B cell (primary cell): ENCODE data around the gene G6PD. TPM values are rescaled to one million over a fixed set of nuclear protein-coding genes. Genes with fewer than 3 reads are reported as not detected.
"Not testable (repeated sequence)": the region's sequence is repeated elsewhere in the genome, so short reads cannot be mapped to it uniquely, and the experiment has no call there.

Experiments used
- ATAC-seq: fragments of 200-7000 bp; cut with Tn5 transposase; one replicate; pipeline ENCODE4 v1.10.0; 2021; ENCODE audit warnings: low read depth, mild to moderate bottlenecking, moderate number of reproducible peaks, moderate library complexity
- CTCF ChIA-PET: fragments of 350-600 bp; sonication (Branson Sonifier 250); formaldehyde crosslinking; loops from one replicate; lab custom pipeline; 2021; ENCODE audit warnings: antibody characterized with exemption, inconsistent platforms; lab: Charles Lee
- POLR2A ChIA-PET: fragments of 350-600 bp; sonication (Branson Sonifier 250); formaldehyde crosslinking; loops from one replicate; lab custom pipeline; 2021; ENCODE audit warnings: antibody characterized with exemption; lab: Charles Lee
- DNase-seq: peaks from one replicate; pipeline ENCODE4 v3.0.0; 2013
- H2AFZ ChIP-seq: 2 replicates; pipeline ENCODE4 v1.6.1; 2012; ENCODE audit warnings: mild to moderate bottlenecking, low read depth, low read length; ENCODE audit not compliant: insufficient read depth, poor library complexity, severe bottlenecking
- H3K27ac ChIP-seq, 2 donors: 1 replicate in 1 of 2; 2 replicates in 1 of 2; pipeline ENCODE4 v1.5.1; 2012 to 2013; ENCODE audit warnings: low read length in 2 of 2, mild to moderate bottlenecking in 2 of 2, moderate library complexity in 1 of 2
- H3K27me3 ChIP-seq, 4 experiments: fragments of 200-600 bp in 1 of 4; sonication (generic) in 1 of 4; replicated peaks in 1 of 4; 1 replicate in 2 of 4; 2 replicates in 2 of 4; pipeline versions ENCODE4 v1.6.1 to v1.7.0; 2013 to 2016; ENCODE audit warnings: low read length in 3 of 4, mild to moderate bottlenecking in 2 of 4, mixed read lengths in 1 of 4, moderate library complexity in 1 of 4; ENCODE audit not compliant: insufficient read depth in 4 of 4, control insufficient read depth in 3 of 4; ENCODE audit errors: control extremely low read depth in 1 of 4
- H3K36me3 ChIP-seq, 2 experiments: replicated peaks in 1 of 2; 1 replicate in 1 of 2; 2 replicates in 1 of 2; pipeline versions ENCODE4 v1.6.1 to v1.7.1; 2013; ENCODE audit warnings: low read length in 1 of 2; ENCODE audit not compliant: insufficient read depth in 2 of 2, control insufficient read depth in 1 of 2; ENCODE audit errors: control extremely low read depth in 1 of 2, extremely low read depth in 1 of 2
- H3K4me1 ChIP-seq, 2 donors: fragments of 200-600 bp in 1 of 2; sonication (generic) in 1 of 2; 1 replicate in 1 of 2; 2 replicates in 1 of 2; pipeline versions ENCODE4 v1.5.1 to v1.6.1; 2013 to 2017; ENCODE audit warnings: low read length in 2 of 2; ENCODE audit not compliant: control insufficient read depth in 2 of 2, insufficient read depth in 2 of 2
- H3K4me2 ChIP-seq: replicated peaks from 2 replicates; pipeline ENCODE3; 2012; ENCODE audit warnings: mild to moderate bottlenecking, low read depth, low read length; ENCODE audit not compliant: poor library complexity, severe bottlenecking
- H3K4me3 ChIP-seq, 5 experiments: fragments of 200-600 bp in 1 of 5; sonication (generic) in 1 of 5; 1 replicate in 3 of 5; 2 replicates in 2 of 5; pipeline versions ENCODE4 v1.5.1 to v1.7.0; 2011 to 2016; ENCODE audit warnings: low read length in 4 of 5, mild to moderate bottlenecking in 4 of 5, low read depth in 2 of 5, control low read depth in 1 of 5, moderate library complexity in 1 of 5; ENCODE audit not compliant: insufficient read depth in 1 of 5; ENCODE audit errors: control extremely low read depth in 1 of 5, extremely low read depth in 1 of 5
- H3K79me2 ChIP-seq: fragments of 200-600 bp; sonication (generic); one replicate; pipeline ENCODE4 v1.6.0; 2016; ENCODE audit warnings: low read length; ENCODE audit not compliant: control insufficient read depth, insufficient read depth
- H3K9ac ChIP-seq: fragments of 200-600 bp; sonication (generic); 2 replicates; pipeline ENCODE4 v1.6.1; 2017; ENCODE audit warnings: mild to moderate bottlenecking, low read length, moderate library complexity
- H3K9me3 ChIP-seq, 3 donors: one replicate each; pipeline versions ENCODE4 v1.6.1 to v1.7.1; 2013; ENCODE audit warnings: low read length in 2 of 3; ENCODE audit not compliant: control insufficient read depth in 2 of 3, insufficient read depth in 1 of 3; ENCODE audit errors: control extremely low read depth in 1 of 3
- H4K20me1 ChIP-seq: 2 replicates; pipeline ENCODE4 v1.6.0; 2012; ENCODE audit warnings: mild to moderate bottlenecking, low read length; ENCODE audit not compliant: insufficient read depth, control insufficient read depth, poor library complexity, severe bottlenecking
- H3K27ac Mint-ChIP-seq: one replicate; pipeline ENCODE4 v1.8.0; 2021; ENCODE audit warnings: mixed read lengths
- H3K27me3 Mint-ChIP-seq: one replicate; pipeline ENCODE4 v1.8.0; 2021; ENCODE audit warnings: mixed read lengths
- H3K4me1 Mint-ChIP-seq: one replicate; pipeline ENCODE4 v1.8.0; 2021; ENCODE audit warnings: mixed read lengths
- H3K4me3 Mint-ChIP-seq: one replicate; pipeline ENCODE4 v1.8.0; 2021; ENCODE audit warnings: mixed read lengths
- H3K9me3 Mint-ChIP-seq: one replicate; pipeline ENCODE4 v1.8.0; 2022; ENCODE audit warnings: mixed read lengths; ENCODE audit not compliant: insufficient read depth
- CTCF ChIP-seq: fragments of 200-600 bp; IDR thresholded peaks from one replicate; pipeline ENCODE4 v1.8.0; 2022; ENCODE audit warnings: antibody characterized with exemption, mild to moderate bottlenecking
- EZH2 ChIP-seq: IDR thresholded peaks from 2 replicates; pipeline ENCODE4 v1.6.1; 2012; ENCODE audit warnings: borderline replicate concordance, low read depth, mild to moderate bottlenecking, moderate library complexity, low read length; ENCODE audit not compliant: insufficient read depth, poor library complexity, severe bottlenecking
- WGBS: methylation state at CpG from one replicate; pipeline ENCODE4 v1.1.5; 2013; ENCODE audit warnings: missing lambda C conversion rate; ENCODE audit not compliant: insufficient coverage; 5-methylcytosine and 5-hydroxymethylcytosine counted together
- intact Hi-C: fragments of 100-400 bp; cut with micrococcal nuclease; formaldehyde crosslinking; loops from one replicate; pipeline ENCODE4 v1.10.0; 2022
- polyA plus RNA-seq: library from polyadenylated mRNA; depleted of rRNA; stranded (reverse); fragments of >200 nt; gene quantifications from 2 replicates; pipeline ENCODE4 v1.2.3, GENCODE V29; 2012
- total RNA-seq, 2 donors: library from RNA; stranded (reverse); fragments of 120-200 nt in 1 of 2; gene quantifications; 1 replicate in 1 of 2; 2 replicates in 1 of 2; pipeline versions ENCODE4 v1.2.3 to v1.2.4, GENCODE V29; 2013 to 2022

Gene G6PD
- total and polyA plus RNA-seq, 2 donors (not counting 1 experiment from before 2014, with no cell fraction given) = 61.2 to 64.4 TPM

- POLR2A ChIA-PET = no interaction called here
- Histone ChIP-seq H3K9ac (no peak overlapping the region), H3K4me1 (peaks cover 0 to under 1% of the 10 kb centered on the region in 2 donors), H4K20me1 (no peaks in the 10 kb centered on the region), H2AFZ (no peak overlapping the region), H3K27me3 (no peaks in the 10 kb centered on the region), H3K79me2 (no peaks in the 10 kb centered on the region), H3K4me2 (no peak overlapping the region), H3K4me3 (no peak overlapping the region), H3K36me3 (peaks cover 0 to 3% of the 10 kb centered on the region in 2 experiments), H3K9me3 (no peaks in the 10 kb centered on the region), H3K27ac (no peak overlapping the region)
- peaks cover under 1% of the 10 kb centered on the region for H3K4me1 Mint-ChIP-seq
- no CpG with 5 or more reads among the region's 3 CpGs for WGBS
- ATAC-seq = no peak
- TF ChIP-seq EZH2 (no peak), CTCF (no peak)
- H3K9me3 Mint-ChIP-seq = no peaks in the 10 kb centered on the region
- DNase-seq = no peak
- no peak overlapping the region for H3K27ac Mint-ChIP-seq
- intact Hi-C loops = no loop called here
- CTCF ChIA-PET = interaction anchor here (1.1 kb wide), 1 partner anchor 24 kb away, joined by 3 read pairs; no protein-coding TSS in a partner anchor
- no peaks in the 10 kb centered on the region for H3K27me3 Mint-ChIP-seq
- H3K4me3 Mint-ChIP-seq = no peak overlapping the region
These were observed 43.7 kb downstream of the G6PD start for GRCh38 chrX:154502989-154503388.

- no peak overlapping the region for H3K27ac ChIP-seq
- H3K27me3 Mint-ChIP-seq = no peaks in the 10 kb centered on the region
- TF ChIP-seq EZH2 = no peak
- no peak for TF ChIP-seq CTCF
- H3K9ac ChIP-seq = no peak overlapping the region
- no peak overlapping the region for H2AFZ ChIP-seq
- H3K4me2 ChIP-seq = no peak overlapping the region
- intact Hi-C loops = no loop called here
- H3K4me3 Mint-ChIP-seq = no peak overlapping the region
- WGBS = no CpG with 5 or more reads among the region's 8 CpGs
- no peaks in the 10 kb centered on the region for H4K20me1 ChIP-seq
- DNase-seq (no peak), ATAC-seq (no peak)
- no peaks in the 10 kb centered on the region for H3K79me2 ChIP-seq
- no peaks in the 10 kb centered on the region for H3K9me3 Mint-ChIP-seq
- H3K27me3 ChIP-seq = no peaks in the 10 kb centered on the region
- H3K4me1 Mint-ChIP-seq = peaks cover 3% of the 10 kb centered on the region
- no peak overlapping the region for H3K4me3 ChIP-seq
- ChIA-PET POLR2A (no interaction called here), CTCF (interaction anchor here (0.6 to 1.1 kb wide), 3 partner anchors 12 to 47 kb away, joined by 3 read pairs; no protein-coding TSS in a partner anchor)
- no peaks in the 10 kb centered on the region for H3K9me3 ChIP-seq
- H3K36me3 ChIP-seq = peaks cover 0 to 3% of the 10 kb centered on the region in 2 experiments
- no peak overlapping the region for H3K27ac Mint-ChIP-seq
- H3K4me1 ChIP-seq = peaks cover 0 to 7% of the 10 kb centered on the region in 2 donors
These were observed 44.5 kb downstream of the G6PD start for GRCh38 chrX:154502098-154502497.

DNA sequence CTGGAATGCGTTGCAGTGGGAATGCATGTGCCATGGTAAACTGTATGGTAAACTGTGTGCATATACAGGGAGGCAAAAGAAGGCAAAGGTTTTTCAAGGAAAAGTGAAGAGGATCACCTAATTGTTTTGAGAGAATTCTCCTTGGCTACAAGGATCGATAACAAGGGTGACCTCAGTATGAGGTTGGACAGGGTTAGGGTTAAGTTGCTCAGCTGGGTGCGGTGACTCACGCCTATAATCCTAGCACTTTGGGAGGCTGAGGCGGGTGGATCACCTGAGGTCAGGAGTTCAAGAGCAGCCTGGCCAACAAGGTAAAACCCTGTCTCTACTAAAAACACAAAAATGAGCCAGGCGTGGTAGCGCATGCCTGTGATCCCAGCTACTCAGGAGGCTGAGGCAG is 45.2 kb downstream of the G6PD start:
- POLR2A ChIA-PET = interaction anchor here (0.6 kb wide), 1 partner anchor 100 kb away, joined by 4 read pairs; no protein-coding TSS in a partner anchor
- intact Hi-C loops, CTCF ChIA-PET: not testable (repeated sequence)

More for the DNA sequence above, 45.2 kb downstream of the G6PD start:
- not testable (repeated sequence) for H3K9me3 ChIP-seq, H3K27me3 Mint-ChIP-seq, H3K27ac Mint-ChIP-seq, H3K79me2 ChIP-seq, H3K4me2 ChIP-seq, ATAC-seq, H2AFZ ChIP-seq, H3K36me3 ChIP-seq, H4K20me1 ChIP-seq, H3K4me1 Mint-ChIP-seq, H3K4me3 ChIP-seq, H3K4me3 Mint-ChIP-seq, H3K27ac ChIP-seq, H3K27me3 ChIP-seq, H3K9me3 Mint-ChIP-seq, H3K9ac ChIP-seq, DNase-seq
- peaks cover 0 to 11% of the 10 kb centered on the region in 2 donors for H3K4me1 ChIP-seq
- WGBS = 93% methylated on average over 3 of the region's 7 CpGs
